ENCODE results near the gene SERPINE1. TPM values are rescaled to one million over a fixed set of nuclear protein-coding genes. Genes with fewer than 3 reads are reported as not detected.

SERPINE1 gene
- total and polyA plus RNA-seq, 2 of the 13 experiments (the other 11 are each of a cell fraction or from before 2014, with no cell fraction given), result 21.2 to 1,576 TPM

- peak; percentile 75 for TF ChIP-seq FOXJ3 (CRISPR knock-in tag; IDR thresholded peaks at IDR 0.05; ENCODE audit: borderline replicate concordance)
- TF ChIP-seq ZNF749 (CRISPR knock-in tag; IDR thresholded peaks at IDR 0.05; ENCODE audit: borderline replicate concordance), result no peak; the same call in 1 of the 2 replicates
- no peak for TF ChIP-seq KMT2B (CRISPR knock-in tag; IDR thresholded peaks at IDR 0.05)
- peak; percentile 95 for TF ChIP-seq ZNF136 (CRISPR knock-in tag; IDR thresholded peaks at IDR 0.05; ENCODE audit: low read depth)
- TF ChIP-seq ATAD3A (CRISPR knock-in tag; IDR thresholded peaks at IDR 0.05), result no peak
- no peak for TF ChIP-seq NBN (conservative IDR thresholded peaks at IDR 0.05)
- 0 out of 2 replicates have a peak, but pooled peaks have one; percentile 44 for TF ChIP-seq BRD4 (CRISPR knock-in tag; IDR thresholded peaks at IDR 0.05)
- no peak for TF ChIP-seq HOXD1 (CRISPR knock-in tag; IDR thresholded peaks at IDR 0.05)
- TF ChIP-seq TOPORS (CRISPR knock-in tag; IDR thresholded peaks at IDR 0.05), result 0 out of 2 replicates have a peak, but pooled peaks have one; percentile 40
- peak; percentile 70; the same call in 1 of the 2 replicates for TF ChIP-seq HNRNPL (IDR thresholded peaks at IDR 0.05; ENCODE audit: low read depth, low read length)
- peak; percentile 83 for TF ChIP-seq RBFOX2 (IDR thresholded peaks at IDR 0.05; ENCODE audit: low read depth, low read length)
- no peak for TF ChIP-seq HNRNPK (IDR thresholded peaks at IDR 0.05; ENCODE audit: low read depth, low read length, poor library complexity, severe bottlenecking)
- TF ChIP-seq FIP1L1 (IDR thresholded peaks at IDR 0.05; ENCODE audit: borderline replicate concordance, insufficient read depth, low read depth, low read length), result no peak
- TF ChIP-seq, protein P1, sequence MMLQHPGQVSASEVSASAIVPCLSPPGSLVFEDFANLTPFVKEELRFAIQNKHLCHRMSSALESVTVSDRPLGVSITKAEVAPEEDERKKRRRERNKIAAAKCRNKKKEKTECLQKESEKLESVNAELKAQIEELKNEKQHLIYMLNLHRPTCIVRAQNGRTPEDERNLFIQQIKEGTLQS (CRISPR knock-in tag; IDR thresholded peaks at IDR 0.05), result peak; percentile 25; the same call in 1 of the 2 replicates
- TF ChIP-seq BHLHE40 (IDR thresholded peaks at IDR 0.05; ENCODE audit: low read length), result peak; percentile 75
- TF ChIP-seq SKIL (CRISPR knock-in tag; IDR thresholded peaks at IDR 0.05; ENCODE audit: borderline replicate concordance), result peak; percentile 97
- peak; percentile 45 for TF ChIP-seq DMAP1 (CRISPR knock-in tag; IDR thresholded peaks at IDR 0.05)
- TF ChIP-seq CHCHD3 (CRISPR knock-in tag; IDR thresholded peaks at IDR 0.05), result no peak
- no peak; the same call in 1 of the 2 replicates for TF ChIP-seq ZNF776 (CRISPR knock-in tag; IDR thresholded peaks at IDR 0.05)
- TF ChIP-seq ZNF619 (CRISPR knock-in tag; IDR thresholded peaks at IDR 0.05), result no peak
- TF ChIP-seq KDM5A (IDR thresholded peaks at IDR 0.05; ENCODE audit: borderline replicate concordance, low read length), result no peak; the same call in 1 of the 2 replicates
- TF ChIP-seq, protein P2, sequence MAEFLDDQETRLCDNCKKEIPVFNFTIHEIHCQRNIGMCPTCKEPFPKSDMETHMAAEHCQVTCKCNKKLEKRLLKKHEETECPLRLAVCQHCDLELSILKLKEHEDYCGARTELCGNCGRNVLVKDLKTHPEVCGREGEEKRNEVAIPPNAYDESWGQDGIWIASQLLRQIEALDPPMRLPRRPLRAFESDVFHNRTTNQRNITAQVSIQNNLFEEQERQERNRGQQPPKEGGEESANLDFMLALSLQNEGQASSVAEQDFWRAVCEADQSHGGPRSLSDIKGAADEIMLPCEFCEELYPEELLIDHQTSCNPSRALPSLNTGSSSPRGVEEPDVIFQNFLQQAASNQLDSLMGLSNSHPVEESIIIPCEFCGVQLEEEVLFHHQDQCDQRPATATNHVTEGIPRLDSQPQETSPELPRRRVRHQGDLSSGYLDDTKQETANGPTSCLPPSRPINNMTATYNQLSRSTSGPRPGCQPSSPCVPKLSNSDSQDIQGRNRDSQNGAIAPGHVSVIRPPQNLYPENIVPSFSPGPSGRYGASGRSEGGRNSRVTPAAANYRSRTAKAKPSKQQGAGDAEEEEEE (CRISPR knock-in tag; IDR thresholded peaks at IDR 0.05; ENCODE audit: borderline replicate concordance), result peak; percentile 41; the same call in 1 of the 2 replicates
- TF ChIP-seq, protein P3, sequence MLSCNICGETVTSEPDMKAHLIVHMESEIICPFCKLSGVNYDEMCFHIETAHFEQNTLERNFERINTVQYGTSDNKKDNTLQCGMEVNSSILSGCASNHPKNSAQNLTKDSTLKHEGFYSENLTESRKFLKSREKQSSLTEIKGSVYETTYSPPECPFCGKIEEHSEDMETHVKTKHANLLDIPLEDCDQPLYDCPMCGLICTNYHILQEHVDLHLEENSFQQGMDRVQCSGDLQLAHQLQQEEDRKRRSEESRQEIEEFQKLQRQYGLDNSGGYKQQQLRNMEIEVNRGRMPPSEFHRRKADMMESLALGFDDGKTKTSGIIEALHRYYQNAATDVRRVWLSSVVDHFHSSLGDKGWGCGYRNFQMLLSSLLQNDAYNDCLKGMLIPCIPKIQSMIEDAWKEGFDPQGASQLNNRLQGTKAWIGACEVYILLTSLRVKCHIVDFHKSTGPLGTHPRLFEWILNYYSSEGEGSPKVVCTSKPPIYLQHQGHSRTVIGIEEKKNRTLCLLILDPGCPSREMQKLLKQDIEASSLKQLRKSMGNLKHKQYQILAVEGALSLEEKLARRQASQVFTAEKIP (CRISPR knock-in tag; IDR thresholded peaks at IDR 0.05; ENCODE audit: borderline replicate concordance), result no peak
- peak; percentile 87 for TF ChIP-seq CEBPB (IDR thresholded peaks at IDR 0.05; ENCODE audit: borderline replicate concordance, low read depth, low read length)
- no peak for TF ChIP-seq ZNF256 (CRISPR knock-in tag; conservative IDR thresholded peaks at IDR 0.05)
These were observed at the start of gene SERPINE1 (continued) for GRCh38 chr7:101126651-101127459.

All from HepG2 (cell line).